G401.6 (cell line): ENCODE results near the gene TMEM116.

Experiments used
- FAIRE-seq: peaks from 2 replicates; lab custom pipeline; 2012; peaks lifted over from hg19 to GRCh38; lab: Jason Lieb, UNC

The TMEM116 gene

DNA sequence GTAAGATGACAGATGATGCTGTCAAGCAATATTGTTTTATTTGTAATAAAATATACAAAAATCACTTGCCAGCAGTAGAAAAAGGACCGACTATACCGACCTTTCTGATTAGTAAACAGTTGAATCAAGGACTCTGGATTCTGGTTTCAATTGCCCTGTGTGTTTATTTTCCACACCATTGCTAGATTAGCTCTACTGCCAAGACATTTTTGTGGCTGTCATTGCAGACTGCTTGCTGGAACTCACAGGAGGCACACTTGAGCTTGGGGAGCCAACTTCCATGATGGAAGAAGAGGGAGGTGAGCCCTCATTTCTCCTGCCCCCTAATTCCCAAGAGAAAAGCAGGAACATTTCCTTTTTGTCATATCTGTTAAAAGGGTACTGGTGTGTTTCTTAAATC is 119.7 kb downstream of the TMEM116 start:
- FAIRE-seq = no peak

GRCh38 chr12:111887926-111888745 is 124.8 kb downstream of the TMEM116 start:
- no peak for FAIRE-seq

GRCh38 chr12:111886662-111887545 is 126.1 kb downstream of the TMEM116 start:
- no peak for FAIRE-seq

GRCh38 chr12:111881716-111882115 is 131.2 kb downstream of the TMEM116 start:
- FAIRE-seq = no peak
